CD4-positive, alpha-beta memory T cell (primary cell): Measurements from ENCODE around the gene STAG1. TPM values are rescaled to one million over a fixed set of nuclear protein-coding genes. Genes with fewer than 3 reads are reported as not detected.

ENCODE experiments used
- CTCF ChIA-PET: fragments of 350-600 bp; sonication (Branson Sonifier 250); formaldehyde crosslinking; loops from one replicate; lab custom pipeline; 2021; ENCODE audit warnings: inconsistent platforms; ENCODE audit not compliant: partially characterized antibody; lab: Charles Lee
- POLR2A ChIA-PET: fragments of 350-600 bp; sonication (Branson Sonifier 250); formaldehyde crosslinking; loops from one replicate; lab custom pipeline; 2021; ENCODE audit not compliant: partially characterized antibody; lab: Charles Lee
- DNase-seq, 5 donors: peaks; one replicate each; pipeline versions ENCODE4 v3.0.0 to v3.0.0-alpha.2; 2020 to 2022; ENCODE audit warnings: mixed read lengths in 1 of 5
- H3K27ac ChIP-seq: one replicate; pipeline ENCODE4 v1.7.0; 2013; ENCODE audit warnings: low read depth, low read length
- H3K27me3 ChIP-seq: 2 replicates; pipeline ENCODE4 v1.7.0; 2013; ENCODE audit warnings: mild to moderate bottlenecking, low read length, moderate library complexity; ENCODE audit not compliant: insufficient read depth
- H3K36me3 ChIP-seq: 2 replicates; pipeline ENCODE4 v1.7.0; 2013; ENCODE audit warnings: mild to moderate bottlenecking, low read length, moderate library complexity; ENCODE audit not compliant: insufficient read depth
- H3K4me1 ChIP-seq: 2 replicates; pipeline ENCODE4 v1.7.0; 2013; ENCODE audit warnings: mild to moderate bottlenecking, low read length, moderate library complexity; ENCODE audit not compliant: insufficient read depth
- H3K4me3 ChIP-seq, 2 donors: one replicate each; pipeline ENCODE4 v1.7.0; 2013; ENCODE audit warnings: low read length in 2 of 2, mild to moderate bottlenecking in 1 of 2
- H3K9me3 ChIP-seq, 2 donors: one replicate each; pipeline ENCODE4 v1.7.0; 2013; ENCODE audit warnings: low read length in 2 of 2, control low read depth in 1 of 2; ENCODE audit not compliant: control insufficient read depth in 1 of 2
- H3K27ac Mint-ChIP-seq, 7 donors: one replicate each; pipeline ENCODE4 v1.8.0; 2020 to 2021; ENCODE audit warnings: mixed read lengths in 7 of 7, mild to moderate bottlenecking in 6 of 7, inconsistent platforms in 3 of 7, moderate library complexity in 3 of 7
- H3K27me3 Mint-ChIP-seq, 2 donors: one replicate each; pipeline ENCODE4 v1.8.0; 2020 to 2021; ENCODE audit warnings: mixed read lengths in 2 of 2
- H3K36me3 Mint-ChIP-seq, 2 donors: one replicate each; pipeline ENCODE4 v1.8.0; 2020 to 2021; ENCODE audit warnings: mixed read lengths in 2 of 2, inconsistent platforms in 1 of 2, mild to moderate bottlenecking in 1 of 2
- H3K4me1 Mint-ChIP-seq, 4 donors: one replicate each; pipeline ENCODE4 v1.8.0; 2020 to 2021; ENCODE audit warnings: mixed read lengths in 4 of 4, mild to moderate bottlenecking in 1 of 4
- H3K4me3 Mint-ChIP-seq, 8 donors: one replicate each; pipeline ENCODE4 v1.8.0; 2020 to 2021; ENCODE audit warnings: mixed read lengths in 8 of 8, mild to moderate bottlenecking in 7 of 8, moderate library complexity in 6 of 8, inconsistent platforms in 3 of 8
- H3K9me3 Mint-ChIP-seq, 8 donors: one replicate each; pipeline ENCODE4 v1.8.0; 2020 to 2021; ENCODE audit warnings: mixed read lengths in 8 of 8, mild to moderate bottlenecking in 5 of 8, inconsistent platforms in 3 of 8, moderate library complexity in 1 of 8
- intact Hi-C: fragments of 100-400 bp; cut with micrococcal nuclease; formaldehyde crosslinking; loops from one replicate; pipeline ENCODE4 v1.15.1; 2023
- polyA plus RNA-seq, 2 donors: library from polyadenylated mRNA; unstranded; fragments of 300-500 nt; fragmentation: Illumina TruSeq; gene quantifications; one replicate each; pipeline ENCODE4 v1.2.3, GENCODE V29; 2021
- total RNA-seq, 2 experiments: library from RNA; stranded (reverse); gene quantifications; one replicate each; pipeline ENCODE4 v1.2.3, GENCODE V29; 2021

The STAG1 gene
- total and polyA plus RNA-seq, 4 experiments from 2014 or later, result 17.6 to 56.1 (median 37.1) TPM

- Histone ChIP-seq H3K4me1 (peaks cover 18% of the 10 kb centered on the region), H3K27ac (no peak overlapping the region), H3K36me3 (no peaks in the 10 kb centered on the region), H3K27me3 (no peaks in the 10 kb centered on the region), H3K9me3 (peaks cover 9 to 26% of the 10 kb centered on the region in 2 donors), H3K4me3 (no peak overlapping the region)
- Mint-ChIP-seq H3K36me3 (peaks cover 63 to 65% of the 10 kb centered on the region in 2 donors), H3K4me1 (peaks cover 31 to 66% (median 45%) of the 10 kb centered on the region in 4 donors), H3K9me3 (peaks cover 6 to 77% (median 55%) of the 10 kb centered on the region in 8 donors), H3K27ac (no peak overlapping the region), H3K4me3 (peak overlapping the region in 1 of 8 donors; percentile 28), H3K27me3 (no peaks in the 10 kb centered on the region)
- CTCF ChIA-PET, result interaction anchor here (1.0 kb wide), 1 partner anchor 11 kb away, joined by 3 read pairs; no protein-coding TSS in a partner anchor
- POLR2A ChIA-PET, result no interaction called here
- intact Hi-C loops, result no loop called here
- DNase-seq, result no peak
Observed at GRCh38 chr3:136696797-136697196, 55.4 kb downstream of the STAG1 start.

- H3K27ac ChIP-seq, result no peak overlapping the region
- no peaks in the 10 kb centered on the region for H3K36me3 ChIP-seq
- POLR2A ChIA-PET, result interaction anchor here (0.7 to 4.3 kb wide), 5 partner anchors 8 to 58 kb away, joined by 3 to 20 read pairs (median 4); partner anchors contain the start of gene STAG1
- H3K4me3 ChIP-seq, result no peak overlapping the region
- peaks cover 34% of the 10 kb centered on the region for H3K4me1 ChIP-seq
- Mint-ChIP-seq H3K36me3 (peaks cover 53 to 63% of the 10 kb centered on the region in 2 donors), H3K27ac (peak overlapping the region in 6 of 7 donors; percentile 5 to 79 (median 62)), H3K27me3 (no peaks in the 10 kb centered on the region), H3K4me1 (peaks cover 41 to 79% (median 54%) of the 10 kb centered on the region in 4 donors), H3K4me3 (peak overlapping the region in 6 of 8 donors; percentile 57 to 77 (median 68)), H3K9me3 (peaks cover 6 to 79% (median 56%) of the 10 kb centered on the region in 8 donors)
- peak in 4 of 5 donors; percentile 19 to 36 (median 24) for DNase-seq
- intact Hi-C loops, result no loop called here
- CTCF ChIA-PET, result interaction anchor here (1.1 to 2.4 kb wide), 2 partner anchors 58 to 320 kb away, joined by 4 to 7 read pairs; partner anchors contain the start of gene STAG1
- no peaks in the 10 kb centered on the region for H3K27me3 ChIP-seq
- H3K9me3 ChIP-seq, result peaks cover 9 to 26% of the 10 kb centered on the region in 2 donors
Observed at GRCh38 chr3:136694321-136694720, 57.9 kb downstream of the STAG1 start.

- no peaks in the 10 kb centered on the region for H3K27me3 Mint-ChIP-seq
- peak overlapping the region in 4 of 8 donors; percentile 1 to 5 (median 2) for H3K4me3 Mint-ChIP-seq
- Histone ChIP-seq H3K27ac (no peak overlapping the region), H3K4me1 (peaks cover 42% of the 10 kb centered on the region), H3K9me3 (peaks cover 5 to 17% of the 10 kb centered on the region in 2 donors), H3K4me3 (no peak overlapping the region), H3K27me3 (no peaks in the 10 kb centered on the region), H3K36me3 (no peaks in the 10 kb centered on the region)
- POLR2A ChIA-PET, result no interaction called here
- peaks cover 2 to 43% (median 37%) of the 10 kb centered on the region in 8 donors for H3K9me3 Mint-ChIP-seq
- H3K4me1 Mint-ChIP-seq, result peaks cover 40 to 79% (median 63%) of the 10 kb centered on the region in 4 donors
- CTCF ChIA-PET, result interaction anchor here (0.8 kb wide), 1 partner anchor 53 kb away, joined by 3 read pairs; no protein-coding TSS in a partner anchor
- H3K27ac Mint-ChIP-seq, result peak overlapping the region in 3 of 7 donors; percentile 11 to 74 (median 67)
- intact Hi-C loops, result no loop called here
- no peak for DNase-seq
- peaks cover 39 to 42% of the 10 kb centered on the region in 2 donors for H3K36me3 Mint-ChIP-seq
Observed at GRCh38 chr3:136690599-136690998, 61.6 kb downstream of the STAG1 start.

- H3K4me1 Mint-ChIP-seq, result peaks cover 36 to 64% (median 52%) of the 10 kb centered on the region in 4 donors
- CTCF ChIA-PET, result interaction anchor here (1.3 to 1.6 kb wide), 2 partner anchors 10 kb away, joined by 3 read pairs; no protein-coding TSS in a partner anchor
Observed at GRCh38 chr3:136685882-136686281, 66.3 kb downstream of the STAG1 start.

GRCh38 chr3:136682740-136683312 lies 69.4 kb downstream of the STAG1 start:
- Histone ChIP-seq H3K4me1 (peaks cover 4% of the 10 kb centered on the region), H3K4me3 (no peak overlapping the region), H3K27ac (no peak overlapping the region), H3K36me3 (no peaks in the 10 kb centered on the region), H3K27me3 (no peaks in the 10 kb centered on the region), H3K9me3 (no peaks in the 10 kb centered on the region)
- DNase-seq, result no peak
- H3K9me3 Mint-ChIP-seq, result peaks cover 0 to 11% (median 3%) of the 10 kb centered on the region in 8 donors
- peaks cover 14 to 28% of the 10 kb centered on the region in 2 donors for H3K36me3 Mint-ChIP-seq
- POLR2A ChIA-PET, result interaction anchor here (0.6 kb wide), 1 partner anchor 70 kb away, joined by 3 read pairs; no protein-coding TSS in a partner anchor
- no peak overlapping the region for H3K4me3 Mint-ChIP-seq
- H3K27me3 Mint-ChIP-seq, result no peaks in the 10 kb centered on the region
- CTCF ChIA-PET, result no interaction called here
- H3K4me1 Mint-ChIP-seq, result peaks cover 19 to 40% (median 29%) of the 10 kb centered on the region in 4 donors
- no peak overlapping the region for H3K27ac Mint-ChIP-seq
- intact Hi-C loops, result no loop called here

More at GRCh38 chr3:136685882-136686281, 66.3 kb downstream of the STAG1 start:
- Mint-ChIP-seq H3K4me3 (no peak overlapping the region), H3K27ac (peak overlapping the region in 2 of 7 donors; percentile 30 to 42), H3K9me3 (peaks cover 0 to 12% (median 5%) of the 10 kb centered on the region in 8 donors), H3K27me3 (no peaks in the 10 kb centered on the region), H3K36me3 (peaks cover 25 to 33% of the 10 kb centered on the region in 2 donors)
- POLR2A ChIA-PET, result interaction anchor here (0.6 to 0.9 kb wide), 2 partner anchors 9 to 45 kb away, joined by 3 to 4 read pairs; no protein-coding TSS in a partner anchor
- intact Hi-C loops, result no loop called here
- H3K4me1 ChIP-seq, result peaks cover 24% of the 10 kb centered on the region
- H3K27ac ChIP-seq, result no peak overlapping the region
- no peak overlapping the region for H3K4me3 ChIP-seq
- H3K9me3 ChIP-seq, result no peaks in the 10 kb centered on the region
- no peaks in the 10 kb centered on the region for H3K27me3 ChIP-seq
- no peak for DNase-seq
- H3K36me3 ChIP-seq, result no peaks in the 10 kb centered on the region

- no peaks in the 10 kb centered on the region for H3K27me3 ChIP-seq
- H3K9me3 ChIP-seq, result no peaks in the 10 kb centered on the region
- intact Hi-C loops, result no loop called here
Observed at GRCh38 chr3:136678981-136679380, 73.2 kb downstream of the STAG1 start.

GRCh38 chr3:136676009-136676408 lies 76.2 kb downstream of the STAG1 start:
- DNase-seq, result no peak
- Histone ChIP-seq H3K9me3 (no peaks in the 10 kb centered on the region), H3K4me3 (no peak overlapping the region), H3K27ac (no peak overlapping the region), H3K4me1 (peaks cover 37% of the 10 kb centered on the region), H3K27me3 (no peaks in the 10 kb centered on the region), H3K36me3 (no peaks in the 10 kb centered on the region)
- Mint-ChIP-seq H3K4me1 (peaks cover 30 to 57% (median 41%) of the 10 kb centered on the region in 4 donors), H3K27ac (no peak overlapping the region), H3K27me3 (no peaks in the 10 kb centered on the region), H3K36me3 (peaks cover 3 to 6% of the 10 kb centered on the region in 2 donors), H3K4me3 (no peak overlapping the region), H3K9me3 (no peaks in the 10 kb centered on the region)
- intact Hi-C loops, result no loop called here
- POLR2A ChIA-PET, result interaction anchor here (0.9 kb wide), 1 partner anchor 18 kb away, joined by 4 read pairs; no protein-coding TSS in a partner anchor
- CTCF ChIA-PET, result interaction anchor here (0.8 to 1.7 kb wide), 4 partner anchors 10 to 76 kb away, joined by 3 to 4 read pairs (median 3); partner anchors contain the start of gene STAG1

More at GRCh38 chr3:136678981-136679380, 73.2 kb downstream of the STAG1 start:
- Mint-ChIP-seq H3K36me3 (peaks cover 2 to 8% of the 10 kb centered on the region in 2 donors), H3K4me1 (peaks cover 22 to 44% (median 28%) of the 10 kb centered on the region in 4 donors), H3K9me3 (peaks cover 0 to 3% (median under 1%) of the 10 kb centered on the region in 8 donors), H3K27ac (no peak overlapping the region), H3K27me3 (no peaks in the 10 kb centered on the region), H3K4me3 (peak overlapping the region in 1 of 8 donors; percentile 22)
- H3K27ac ChIP-seq, result no peak overlapping the region
- peaks cover 23% of the 10 kb centered on the region for H3K4me1 ChIP-seq
- H3K4me3 ChIP-seq, result no peak overlapping the region
- no peaks in the 10 kb centered on the region for H3K36me3 ChIP-seq
- no peak for DNase-seq
- ChIA-PET POLR2A (no interaction called here), CTCF (interaction anchor here (0.6 kb wide), 1 partner anchor 102 kb away, joined by 3 read pairs; no protein-coding TSS in a partner anchor)
